ENCODE results near the gene MOB3A. TPM values are rescaled to one million over a fixed set of nuclear protein-coding genes. Genes with fewer than 3 reads are reported as not detected.

The MOB3A gene
- total RNA-seq, 4 donors from 2014 or later = 16.0 to 30.8 (median 22.2) TPM

DNA sequence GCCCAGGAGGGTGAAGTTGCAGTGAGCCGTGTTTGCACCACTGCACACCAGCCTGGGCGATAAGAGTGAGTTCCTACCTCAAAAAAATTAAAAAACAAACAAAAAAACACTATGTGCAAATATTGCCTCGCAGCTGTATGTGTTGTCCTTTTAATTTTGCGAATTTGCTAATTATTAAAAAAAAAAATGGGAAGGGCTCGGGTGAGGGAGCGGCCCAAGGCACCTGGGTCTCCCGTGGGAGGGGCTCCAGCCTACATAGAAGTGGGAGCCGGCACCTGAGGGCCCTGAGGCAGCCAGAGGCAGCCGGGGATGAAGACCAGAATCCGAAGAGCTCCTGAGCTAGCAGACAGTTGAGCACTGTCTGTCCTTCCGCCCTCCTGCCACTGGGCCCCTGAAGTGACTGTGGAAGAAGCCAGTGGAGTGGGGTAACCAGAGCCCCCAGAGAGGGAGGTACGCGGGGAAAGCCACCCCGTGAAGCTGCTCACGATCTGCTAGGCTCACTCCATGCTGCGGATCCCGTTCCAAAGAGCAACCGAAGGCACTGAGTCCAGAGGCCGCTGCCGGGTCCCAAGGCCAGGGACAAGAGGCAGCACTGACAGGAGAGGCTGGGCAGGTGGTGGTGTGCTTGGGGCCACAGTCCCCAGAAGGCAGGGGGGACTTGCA, 7.0 kb upstream of the MOB3A start:
- Histone ChIP-seq H3K36me3 (peaks cover 0 to 51% of the 10 kb centered on the region in 2 donors), H3K27ac (no peak overlapping the region), H3K27me3 (no peaks in the 10 kb centered on the region), H3K4me3 (no peak overlapping the region), H3K9me3 (no peaks in the 10 kb centered on the region), H3K4me1 (no peaks in the 10 kb centered on the region)
- ATAC-seq = no peak
- intact Hi-C loops (cut with DNase I; ENCODE audit: low total_unique reads) (no loop called here), in situ Hi-C loops (cut with MboI; ENCODE audit: low sequenced_read_pairs in 4 of 4) (no loop called here)
- no peak for DNase-seq
- TF ChIP-seq POLR2A (IDR thresholded peaks at IDR 0.05) = no peak
- TF ChIP-seq, protein P1, sequence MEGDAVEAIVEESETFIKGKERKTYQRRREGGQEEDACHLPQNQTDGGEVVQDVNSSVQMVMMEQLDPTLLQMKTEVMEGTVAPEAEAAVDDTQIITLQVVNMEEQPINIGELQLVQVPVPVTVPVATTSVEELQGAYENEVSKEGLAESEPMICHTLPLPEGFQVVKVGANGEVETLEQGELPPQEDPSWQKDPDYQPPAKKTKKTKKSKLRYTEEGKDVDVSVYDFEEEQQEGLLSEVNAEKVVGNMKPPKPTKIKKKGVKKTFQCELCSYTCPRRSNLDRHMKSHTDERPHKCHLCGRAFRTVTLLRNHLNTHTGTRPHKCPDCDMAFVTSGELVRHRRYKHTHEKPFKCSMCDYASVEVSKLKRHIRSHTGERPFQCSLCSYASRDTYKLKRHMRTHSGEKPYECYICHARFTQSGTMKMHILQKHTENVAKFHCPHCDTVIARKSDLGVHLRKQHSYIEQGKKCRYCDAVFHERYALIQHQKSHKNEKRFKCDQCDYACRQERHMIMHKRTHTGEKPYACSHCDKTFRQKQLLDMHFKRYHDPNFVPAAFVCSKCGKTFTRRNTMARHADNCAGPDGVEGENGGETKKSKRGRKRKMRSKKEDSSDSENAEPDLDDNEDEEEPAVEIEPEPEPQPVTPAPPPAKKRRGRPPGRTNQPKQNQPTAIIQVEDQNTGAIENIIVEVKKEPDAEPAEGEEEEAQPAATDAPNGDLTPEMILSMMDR (IDR thresholded peaks at IDR 0.05 in 4 of 5, conservative IDR thresholded peaks at IDR 0.05 in 1 of 5) = no peak

DNA sequence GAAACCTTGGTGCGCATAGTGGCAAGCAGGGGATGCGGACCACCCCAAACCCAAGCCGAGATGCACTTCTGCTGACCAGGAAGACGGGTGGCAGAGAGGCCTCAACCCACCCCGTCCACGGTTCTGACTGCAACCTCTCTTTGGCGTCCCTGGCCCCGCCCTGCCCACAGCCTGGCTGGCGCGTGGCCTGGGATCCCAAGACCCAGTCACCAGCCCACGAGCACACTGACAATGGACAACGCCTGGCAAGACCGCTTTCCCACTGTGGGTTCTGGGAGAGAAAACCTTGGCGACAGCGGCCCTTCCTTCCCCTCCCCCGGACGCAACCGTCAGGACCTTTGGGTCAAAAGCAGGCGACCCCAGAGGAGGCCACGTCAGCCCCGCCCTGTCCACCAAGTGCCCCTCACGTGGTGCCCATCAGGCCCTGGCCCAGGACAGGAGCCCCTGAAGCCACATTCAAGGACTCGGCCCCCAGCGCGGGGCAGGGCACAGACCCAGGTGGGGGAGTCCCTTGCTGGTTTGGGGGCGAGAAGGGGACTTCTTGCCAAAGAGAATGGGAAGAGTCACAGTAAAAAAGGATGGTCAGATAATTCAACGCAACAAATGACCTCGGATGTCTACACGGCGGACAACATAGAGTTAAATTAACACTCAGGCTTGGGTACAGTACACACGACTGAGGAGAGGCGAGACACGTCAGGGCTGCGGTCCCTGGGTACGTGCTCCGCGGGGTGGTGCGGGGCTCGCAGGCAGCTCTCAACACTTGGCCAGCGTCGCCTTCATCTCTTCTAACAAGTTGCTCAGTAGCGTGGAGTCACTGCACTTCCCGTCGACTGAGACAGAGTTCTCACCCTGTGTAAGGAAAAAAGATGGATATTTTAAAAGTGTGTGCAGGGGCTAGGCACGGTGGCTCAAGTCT, 5.5 kb upstream of the MOB3A start:
- ATAC-seq (no peak), DNase-seq (no peak)
- no peak for TF ChIP-seq POLR2A (IDR thresholded peaks at IDR 0.05)
- H3K27me3 ChIP-seq = no peaks in the 10 kb centered on the region
- no peak overlapping the region for H3K4me3 ChIP-seq
- peaks cover 0 to 44% of the 10 kb centered on the region in 2 donors for H3K36me3 ChIP-seq
- no peak overlapping the region for H3K27ac ChIP-seq
- intact Hi-C loops (cut with DNase I; ENCODE audit: low total_unique reads) = no loop called here
- H3K9me3 ChIP-seq = no peaks in the 10 kb centered on the region
- peaks cover 8 to 10% of the 10 kb centered on the region in 2 donors for H3K4me1 ChIP-seq
- in situ Hi-C loops (cut with MboI; ENCODE audit: low sequenced_read_pairs in 4 of 4) = no loop called here

DNA sequence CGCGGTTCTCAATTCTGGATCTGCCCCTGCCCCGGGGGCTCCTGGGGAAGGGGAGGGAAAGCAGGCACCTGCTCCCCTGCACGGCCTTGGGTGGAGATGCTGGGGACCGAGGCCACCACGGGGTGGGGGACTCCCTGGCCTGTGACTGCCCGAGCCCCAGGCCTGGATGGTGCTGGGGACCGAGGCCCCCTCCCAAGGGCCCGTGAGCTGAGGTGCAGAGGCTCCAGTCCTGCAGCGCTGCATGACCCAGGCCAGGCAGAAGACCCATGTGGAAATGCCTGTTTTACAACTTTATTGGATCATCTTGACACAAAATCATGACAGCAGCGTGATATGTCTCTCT, 4.6 kb upstream of the MOB3A start:
- in situ Hi-C loops (cut with MboI; ENCODE audit: low sequenced_read_pairs in 4 of 4) (no loop called here), intact Hi-C loops (cut with DNase I; ENCODE audit: low total_unique reads) (no loop called here)
- no peak overlapping the region for H3K27ac ChIP-seq
- no peak overlapping the region for H3K4me3 ChIP-seq
- TF ChIP-seq, protein P1 (IDR thresholded peaks at IDR 0.05 in 4 of 5, conservative IDR thresholded peaks at IDR 0.05 in 1 of 5) = no peak
- no peak for TF ChIP-seq POLR2A (IDR thresholded peaks at IDR 0.05)
- H3K36me3 ChIP-seq = peaks cover 0 to 34% of the 10 kb centered on the region in 2 donors
- H3K4me1 ChIP-seq = peaks cover 8 to 11% of the 10 kb centered on the region in 2 donors
- H3K9me3 ChIP-seq = no peaks in the 10 kb centered on the region
- no peak for DNase-seq
- no peak for ATAC-seq
- no peaks in the 10 kb centered on the region for H3K27me3 ChIP-seq

DNA sequence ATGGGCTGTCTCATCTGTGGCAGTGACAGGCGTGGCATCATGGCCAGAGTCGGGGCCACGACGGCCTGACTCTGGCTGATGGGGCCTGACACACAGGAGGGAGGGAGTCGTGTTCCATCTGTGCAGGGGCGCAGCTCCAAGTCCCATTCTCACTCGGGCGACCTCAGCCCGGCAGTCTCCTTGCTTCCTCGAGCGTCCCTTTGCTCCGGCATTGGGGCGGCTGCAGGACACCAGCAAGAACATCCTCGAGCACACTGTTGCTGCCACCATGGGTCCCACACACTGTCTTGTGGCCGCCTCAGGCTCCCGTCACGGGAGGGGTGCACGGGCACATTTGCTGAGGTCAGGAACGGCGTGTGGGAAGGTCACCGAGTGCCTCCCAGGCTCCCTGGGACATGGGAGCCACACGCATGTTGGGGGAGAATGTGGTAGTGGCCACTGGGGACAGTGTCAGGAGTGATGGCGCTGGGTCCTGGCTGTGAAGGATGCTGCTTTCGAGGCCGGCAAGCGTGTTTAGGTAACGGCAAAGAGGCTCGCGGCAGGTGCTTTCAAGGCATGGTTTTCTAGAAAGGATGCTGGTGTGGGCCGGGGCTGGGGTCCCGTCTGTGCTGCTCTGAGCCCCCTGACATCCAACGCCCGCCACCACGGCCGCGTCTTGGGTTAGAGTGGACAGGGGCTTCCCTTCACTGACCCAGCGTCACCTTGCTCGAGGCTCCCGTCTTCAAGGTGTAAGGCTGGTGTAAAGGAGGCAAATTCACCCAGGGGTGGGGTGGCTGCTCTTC, 4.0 kb upstream of the MOB3A start:
- Histone ChIP-seq H3K9me3 (no peaks in the 10 kb centered on the region), H3K4me3 (no peak overlapping the region), H3K27me3 (no peaks in the 10 kb centered on the region), H3K27ac (no peak overlapping the region), H3K36me3 (peaks cover 0 to 29% of the 10 kb centered on the region in 2 donors), H3K4me1 (peaks cover 11 to 17% of the 10 kb centered on the region in 2 donors)
- intact Hi-C loops (cut with DNase I; ENCODE audit: low total_unique reads) (loop anchor here (10.0 kb wide), 2 partner anchors 935 to 1965 kb away; partner anchors contain the start of gene ZBTB7A), in situ Hi-C loops (cut with MboI; ENCODE audit: low sequenced_read_pairs in 4 of 4) (no loop called here)
- no peak for TF ChIP-seq POLR2A (IDR thresholded peaks at IDR 0.05)
- TF ChIP-seq, protein P1 (IDR thresholded peaks at IDR 0.05 in 4 of 5, conservative IDR thresholded peaks at IDR 0.05 in 1 of 5) = no peak
- DNase-seq (no peak), ATAC-seq (no peak)
